Breast epithelium (tissue), 4 donors: ENCODE results near the gene KCNS1. TPM values are rescaled to one million over a fixed set of nuclear protein-coding genes. Genes with fewer than 3 reads are reported as not detected.

ENCODE experiments used
- DNase-seq, 2 donors: peaks; one replicate each; pipeline ENCODE4 v3.0.0-alpha.2; 2019; ENCODE audit warnings: low spot score in 2 of 2
- H3K27ac ChIP-seq, 2 donors: fragments of 200-600 bp; sonication (generic) in 1 of 2; one replicate each; pipeline ENCODE4 v1.5.1; 2016 to 2019; ENCODE audit warnings: mild to moderate bottlenecking in 1 of 2
- H3K27me3 ChIP-seq, 2 donors: fragments of 200-600 bp; sonication (generic) in 1 of 2; one replicate each; pipeline versions ENCODE4 v1.5.1 to v1.6.0; 2017 to 2019; ENCODE audit warnings: control low read depth in 1 of 2, mild to moderate bottlenecking in 1 of 2
- H3K36me3 ChIP-seq: fragments of 200-600 bp; one replicate; pipeline ENCODE4 v1.5.1; 2019
- H3K4me1 ChIP-seq, 2 donors: fragments of 200-600 bp; sonication (generic); one replicate each; pipeline ENCODE4 v1.5.1; 2016 to 2019; ENCODE audit warnings: control low read depth in 1 of 2
- H3K4me3 ChIP-seq, 3 donors: fragments of 200-600 bp; sonication (generic); 1 replicate in 2 of 3; 2 replicates in 1 of 3; pipeline ENCODE4 v1.5.1; 2016 to 2019; ENCODE audit warnings: mild to moderate bottlenecking in 3 of 3, moderate library complexity in 2 of 3
- H3K9me3 ChIP-seq, 2 donors: fragments of 200-600 bp; sonication (generic) in 1 of 2; one replicate each; pipeline ENCODE4 v1.5.1; 2016 to 2019; ENCODE audit warnings: control low read depth in 1 of 2
- POLR2A ChIP-seq: fragments of 450-650 bp; IDR thresholded peaks from one replicate; pipeline ENCODE4 v1.6.1; 2016; ENCODE audit warnings: antibody characterized with exemption, mild to moderate bottlenecking, moderate library complexity
- POLR2AphosphoS5 ChIP-seq, 3 donors: sonication (generic); formaldehyde crosslinking; IDR thresholded peaks; one replicate each; pipeline ENCODE4 v1.6.1; 2017; ENCODE audit warnings: antibody characterized with exemption in 3 of 3
- intact Hi-C: fragments of 100-400 bp; cut with DNase I; formaldehyde crosslinking; loops from one replicate; pipeline ENCODE4 v1.15.1; 2023; ENCODE audit warnings: low total_unique reads
- total RNA-seq, 3 donors: library from RNA; depleted of rRNA; stranded (reverse); fragments of >200 nt; gene quantifications; one replicate each; pipeline ENCODE4 v1.1.0, GENCODE V29; 2016
- TF ChIP-seq, protein P1 (sequence below), 3 donors: fragments of 450-650 bp; IDR thresholded peaks; one replicate each; pipeline ENCODE4 v1.5.1; 2016 to 2017; ENCODE audit warnings: antibody characterized with exemption in 3 of 3, mild to moderate bottlenecking in 3 of 3, moderate library complexity in 3 of 3

The KCNS1 gene
- total RNA-seq, 3 donors from 2014 or later: 0.44 TPM; not detected in 2

DNA sequence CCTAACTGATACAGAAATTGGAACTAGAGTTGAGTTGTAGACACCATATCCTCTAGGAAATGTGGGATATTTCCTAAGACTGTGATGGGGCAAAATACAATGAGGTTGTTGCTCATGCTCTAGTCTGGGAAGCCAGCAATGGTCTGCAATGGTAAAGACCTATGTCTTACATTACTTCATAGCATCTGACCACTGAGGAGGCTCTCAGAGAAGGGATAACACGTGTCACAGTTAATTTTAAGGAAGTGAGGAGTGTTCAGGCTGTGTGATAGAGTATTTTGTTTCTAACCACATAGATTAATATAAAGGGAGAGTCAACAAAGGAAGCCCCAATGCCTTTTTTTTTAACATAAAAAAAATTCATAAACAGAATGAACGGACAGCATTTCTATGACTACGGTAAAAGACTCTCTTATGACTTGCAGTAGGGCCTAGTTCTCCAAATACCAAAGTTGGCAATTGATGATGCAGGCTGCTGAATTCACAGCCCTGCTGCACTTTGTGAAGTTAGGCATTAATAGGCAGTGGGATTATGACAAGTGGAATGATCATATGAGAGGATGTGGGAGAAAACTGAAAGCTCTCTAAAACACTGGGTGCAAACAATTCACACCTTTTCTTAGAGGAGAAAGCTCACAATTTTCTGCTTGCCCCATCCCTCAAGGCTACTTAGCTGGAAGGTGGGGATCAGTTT, 13.7 kb downstream of the KCNS1 start:
- intact Hi-C loops: no loop called here
- Histone ChIP-seq H3K27me3 (no peaks in the 10 kb centered on the region), H3K9me3 (peaks cover 1 to 7% of the 10 kb centered on the region in 2 donors), H3K27ac (no peak overlapping the region), H3K36me3 (no peaks in the 10 kb centered on the region), H3K4me1 (no peaks in the 10 kb centered on the region), H3K4me3 (no peak overlapping the region)
- TF ChIP-seq POLR2A (no peak), POLR2AphosphoS5 (IDR thresholded peaks at IDR 0.05) (no peak)
- TF ChIP-seq, protein P1, sequence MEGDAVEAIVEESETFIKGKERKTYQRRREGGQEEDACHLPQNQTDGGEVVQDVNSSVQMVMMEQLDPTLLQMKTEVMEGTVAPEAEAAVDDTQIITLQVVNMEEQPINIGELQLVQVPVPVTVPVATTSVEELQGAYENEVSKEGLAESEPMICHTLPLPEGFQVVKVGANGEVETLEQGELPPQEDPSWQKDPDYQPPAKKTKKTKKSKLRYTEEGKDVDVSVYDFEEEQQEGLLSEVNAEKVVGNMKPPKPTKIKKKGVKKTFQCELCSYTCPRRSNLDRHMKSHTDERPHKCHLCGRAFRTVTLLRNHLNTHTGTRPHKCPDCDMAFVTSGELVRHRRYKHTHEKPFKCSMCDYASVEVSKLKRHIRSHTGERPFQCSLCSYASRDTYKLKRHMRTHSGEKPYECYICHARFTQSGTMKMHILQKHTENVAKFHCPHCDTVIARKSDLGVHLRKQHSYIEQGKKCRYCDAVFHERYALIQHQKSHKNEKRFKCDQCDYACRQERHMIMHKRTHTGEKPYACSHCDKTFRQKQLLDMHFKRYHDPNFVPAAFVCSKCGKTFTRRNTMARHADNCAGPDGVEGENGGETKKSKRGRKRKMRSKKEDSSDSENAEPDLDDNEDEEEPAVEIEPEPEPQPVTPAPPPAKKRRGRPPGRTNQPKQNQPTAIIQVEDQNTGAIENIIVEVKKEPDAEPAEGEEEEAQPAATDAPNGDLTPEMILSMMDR (IDR thresholded peaks at IDR 0.05): no peak
- no peak for DNase-seq

DNA sequence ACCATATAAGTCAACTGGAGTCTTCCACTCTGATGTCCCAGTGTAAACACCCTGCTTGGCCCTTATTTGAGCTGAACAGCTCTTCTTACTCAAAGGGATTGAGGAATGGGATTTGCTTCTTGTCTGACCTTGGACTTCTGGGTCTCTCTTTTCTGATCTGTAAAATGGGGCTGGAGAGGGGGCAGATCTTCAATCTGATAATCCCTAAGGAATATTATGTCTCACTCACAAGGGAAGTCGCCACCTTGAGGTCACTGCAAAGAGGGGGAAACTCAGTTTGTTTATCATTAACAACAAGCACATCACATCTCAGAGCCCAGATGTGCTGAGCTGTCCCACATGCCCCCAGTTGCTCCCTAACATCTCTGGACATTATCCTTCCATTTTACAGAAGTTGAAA, 15.1 kb downstream of the KCNS1 start:
- intact Hi-C loops: no loop called here
- no peak overlapping the region for H3K4me3 ChIP-seq
- H3K36me3 ChIP-seq: no peaks in the 10 kb centered on the region
- TF ChIP-seq POLR2AphosphoS5 (IDR thresholded peaks at IDR 0.05) (no peak), POLR2A (no peak)
- TF ChIP-seq, protein P1 (IDR thresholded peaks at IDR 0.05): no peak
- no peak for DNase-seq
- H3K27me3 ChIP-seq: no peaks in the 10 kb centered on the region
- H3K4me1 ChIP-seq: no peaks in the 10 kb centered on the region
- peaks cover 5 to 11% of the 10 kb centered on the region in 2 donors for H3K9me3 ChIP-seq
- H3K27ac ChIP-seq: no peak overlapping the region

DNA sequence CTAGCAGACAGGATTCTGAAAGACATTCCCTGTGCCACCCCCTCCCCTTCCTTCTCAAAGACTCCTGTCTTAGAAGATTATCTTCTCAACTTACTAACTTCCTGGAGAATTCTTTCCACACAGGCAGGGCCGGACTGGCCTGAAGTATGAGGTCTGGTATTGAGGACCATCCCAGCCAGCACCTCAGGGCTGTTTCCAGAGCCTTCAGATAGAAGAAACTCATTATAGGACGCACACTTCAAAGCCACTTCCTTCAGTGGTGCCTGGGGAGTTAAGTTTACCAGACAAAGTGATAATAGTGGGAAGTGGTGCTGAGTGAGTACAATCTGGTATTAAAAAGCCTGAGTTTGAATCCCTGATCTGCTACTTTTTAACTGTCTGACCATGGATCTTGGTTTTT, 15.6 kb downstream of the KCNS1 start:
- no peak overlapping the region for H3K27ac ChIP-seq
- intact Hi-C loops: no loop called here

DNA sequence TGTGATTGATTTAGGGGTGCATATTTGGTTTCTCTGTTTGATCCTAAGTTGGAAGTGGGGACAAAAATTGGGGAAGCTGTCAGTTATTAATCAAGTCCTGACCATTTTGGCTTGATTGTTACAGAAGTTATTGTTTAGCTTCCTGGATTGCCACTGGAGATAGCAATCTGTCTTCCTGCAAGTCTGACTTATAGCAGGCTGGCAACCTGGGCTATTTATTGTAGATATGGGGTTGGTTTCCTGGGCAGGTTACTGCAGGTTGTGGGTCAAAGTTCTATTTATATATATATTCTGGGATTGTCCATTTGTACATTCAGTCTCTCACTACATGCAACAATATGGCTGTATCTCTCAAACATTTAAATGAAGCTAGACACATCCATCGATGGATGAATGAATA, 17.8 kb downstream of the KCNS1 start:
- Histone ChIP-seq H3K4me1 (no peaks in the 10 kb centered on the region), H3K36me3 (no peaks in the 10 kb centered on the region), H3K27ac (no peak overlapping the region), H3K27me3 (no peaks in the 10 kb centered on the region), H3K4me3 (no peak overlapping the region), H3K9me3 (peaks cover 5 to 11% of the 10 kb centered on the region in 2 donors)
- DNase-seq: no peak
- intact Hi-C loops: no loop called here
- TF ChIP-seq POLR2AphosphoS5 (IDR thresholded peaks at IDR 0.05) (no peak), POLR2A (no peak)
- TF ChIP-seq, protein P1 (IDR thresholded peaks at IDR 0.05): no peak

More for the DNA sequence above, 15.6 kb downstream of the KCNS1 start:
- no peaks in the 10 kb centered on the region for H3K27me3 ChIP-seq
- TF ChIP-seq POLR2A (no peak), POLR2AphosphoS5 (IDR thresholded peaks at IDR 0.05) (no peak)
- TF ChIP-seq, protein P1 (IDR thresholded peaks at IDR 0.05): no peak
- H3K36me3 ChIP-seq: no peaks in the 10 kb centered on the region
- H3K4me1 ChIP-seq: no peaks in the 10 kb centered on the region
- H3K9me3 ChIP-seq: peaks cover 5 to 11% of the 10 kb centered on the region in 2 donors
- no peak overlapping the region for H3K4me3 ChIP-seq
- no peak for DNase-seq

DNA sequence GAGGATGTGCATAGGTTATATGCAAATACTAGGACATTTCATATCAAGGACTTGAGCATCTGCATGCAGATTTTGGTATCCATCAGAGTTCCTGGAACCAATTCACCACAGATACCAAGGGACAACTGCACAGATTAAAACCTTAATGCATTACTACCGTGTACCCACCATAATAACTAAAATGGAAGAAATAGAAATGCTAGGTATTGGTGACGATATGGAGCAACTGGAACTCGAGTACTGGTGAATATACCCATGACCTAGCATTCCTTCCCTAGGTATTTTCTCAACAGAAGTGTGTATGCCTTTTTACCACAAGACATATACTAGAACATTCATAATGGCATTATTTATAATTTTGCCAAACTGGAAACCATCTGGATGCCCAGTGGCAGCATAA, 18.5 kb downstream of the KCNS1 start:
- DNase-seq: no peak
- Histone ChIP-seq H3K4me1 (no peaks in the 10 kb centered on the region), H3K36me3 (no peaks in the 10 kb centered on the region), H3K27ac (no peak overlapping the region), H3K27me3 (no peaks in the 10 kb centered on the region), H3K9me3 (peaks cover 5 to 11% of the 10 kb centered on the region in 2 donors), H3K4me3 (no peak overlapping the region)
- intact Hi-C loops: no loop called here
- TF ChIP-seq POLR2AphosphoS5 (IDR thresholded peaks at IDR 0.05): no peak
- TF ChIP-seq POLR2A: no peak
- TF ChIP-seq, protein P1 (IDR thresholded peaks at IDR 0.05): no peak
